ENCODE measurements around the gene PTH2.

GRCh38 chr19:49390131-49390928 is 32.9 kb downstream of the PTH2 start:
- TF ChIP-seq CTCF (IDR thresholded peaks at IDR 0.05): no peak
- no peak for TF ChIP-seq POLR2A (IDR thresholded peaks at IDR 0.05)

All from body of pancreas (tissue), 4 donors.